ENCODE measurements around the gene LGR4. TPM values are rescaled to one million over a fixed set of nuclear protein-coding genes. Genes with fewer than 3 reads are reported as not detected.

The LGR4 gene
- total and polyA plus RNA-seq, 2 of the 13 experiments (the other 11 are each of a cell fraction or from before 2014, with no cell fraction given), result 42.1 to 68.7 TPM

- TF ChIP-seq FOSL1 (CRISPR knock-in tag; IDR thresholded peaks at IDR 0.05; ENCODE audit: borderline replicate concordance) (no peak), NFRKB (IDR thresholded peaks at IDR 0.05) (no peak), NR1H2 (CRISPR knock-in tag; IDR thresholded peaks at IDR 0.05; ENCODE audit: borderline replicate concordance, low read depth) (no peak), ZNF768 (CRISPR knock-in tag; IDR thresholded peaks at IDR 0.05) (no peak)
Measured at GRCh38 chr11:27512238-27512637, 39.6 kb upstream of the LGR4 start (continued).

GRCh38 chr11:27509908-27510307 is 37.3 kb upstream of the LGR4 start:
- no peak for ATAC-seq
- WGBS (ENCODE audit: low lambda C conversion rate), result 94% methylated on average over 4 of the region's 4 CpGs
- in situ Hi-C loops (cut with HindIII; ENCODE audit: extremely low pct_ligation_motif_present, low pct_unique_long_range_greater_than_20kb) (no loop called here), intact Hi-C loops (cut with micrococcal nuclease; ENCODE audit: unreplicated experiment) (no loop called here)
- H3K4me3 ChIP-seq (replicated peaks in 1 of 3; ENCODE audit: insufficient read depth in 1 of 3, low read depth in 2 of 3, low read length in 3 of 3), result no peak overlapping the region
- H3K4me1 ChIP-seq (ENCODE audit: insufficient read depth, low read length), result peaks cover 33% of the 10 kb centered on the region
- no peaks in the 10 kb centered on the region for H3K9me3 ChIP-seq (ENCODE audit: low read length)
- DNase-seq (ENCODE audit: low spot score), result no peak
- FAIRE-seq, result no peak
- H3K4me2 ChIP-seq (ENCODE audit: low read depth, low read length), result no peak overlapping the region
- CTCF ChIA-PET (ENCODE audit: low intra/inter-chr PET ratio, low total read pairs), result no interaction called here
- no peak overlapping the region for H3K9ac ChIP-seq (ENCODE audit: insufficient read depth, low read depth, low read length)
- TF ChIP-seq CBFB (CRISPR knock-in tag; IDR thresholded peaks at IDR 0.05) (no peak), KLF11 (CRISPR knock-in tag; IDR thresholded peaks at IDR 0.05) (no peak), PAXIP1 (CRISPR knock-in tag; conservative IDR thresholded peaks at IDR 0.05) (no peak), ATF7 (IDR thresholded peaks at IDR 0.05) (peak; percentile 26; the same call in 1 of the 2 replicates), ATF7 (CRISPR knock-in tag; IDR thresholded peaks at IDR 0.05) (no peak), CEBPB (IDR thresholded peaks at IDR 0.05; ENCODE audit: borderline replicate concordance, low read depth, low read length) (0 out of 2 replicates have a peak, but pooled peaks have one; percentile 4), ELF4 (CRISPR knock-in tag; IDR thresholded peaks at IDR 0.05; ENCODE audit: borderline replicate concordance) (no peak), IKZF4 (CRISPR knock-in tag; IDR thresholded peaks at IDR 0.05; ENCODE audit: borderline replicate concordance, low read depth, not compliant biosample characterization) (no peak), SMC3 (IDR thresholded peaks at IDR 0.05; ENCODE audit: low read length) (no peak), HES4 (CRISPR knock-in tag; IDR thresholded peaks at IDR 0.05; ENCODE audit: borderline replicate concordance) (no peak), CREB1 (IDR thresholded peaks at IDR 0.05) (0 out of 2 replicates have a peak, but pooled peaks have one; percentile 3), CREB1 (CRISPR knock-in tag; IDR thresholded peaks at IDR 0.05) (no peak)
- peaks cover 17% of the 10 kb centered on the region for H3K79me2 ChIP-seq (ENCODE audit: insufficient read depth, low read length)
- peaks cover 0 to 6% of the 10 kb centered on the region in 2 experiments; a peak in 1 of 5 replicates for H3K27me3 ChIP-seq (ENCODE audit: control insufficient read depth in 1 of 2, insufficient read depth in 2 of 2, low read length in 2 of 2)
- no peak overlapping the region for H2AFZ ChIP-seq (ENCODE audit: low read length)
- no TSS peak for BruUV-seq (replicated peaks)
- no peaks in the 10 kb centered on the region for H3K36me3 ChIP-seq (replicated peaks in 1 of 2; ENCODE audit: control insufficient read depth in 1 of 2, insufficient read depth in 2 of 2, low read length in 2 of 2)
- H4K20me1 ChIP-seq (ENCODE audit: insufficient read depth, low read length), result peaks cover 11% of the 10 kb centered on the region; the same call in 1 of the 2 replicates
- POLR2A ChIA-PET, result no interaction called here
- no peak overlapping the region for H3K27ac ChIP-seq (ENCODE audit: extremely low read length, insufficient read depth, low read length)

All from HepG2 (cell line).